H1 (cell line): ENCODE results near the gene TUBA3C. TPM values are rescaled to one million over a fixed set of nuclear protein-coding genes. Genes with fewer than 3 reads are reported as not detected.
"Not testable (repeated sequence)": the region's sequence is repeated elsewhere in the genome, so short reads cannot be mapped to it uniquely, and the experiment has no call there.

Experiments
- CTCF ChIA-PET: fragments of 300-600 bp; sonication (Branson Sonifier 250); formaldehyde crosslinking; loops from one replicate; lab custom pipeline; 2021; ENCODE audit not compliant: partially characterized antibody; lab: Charles Lee
- POLR2A ChIA-PET: fragments of 300-600 bp; sonication (Branson Sonifier 250); formaldehyde crosslinking; loops from one replicate; lab custom pipeline; 2021; ENCODE audit warnings: inconsistent platforms; ENCODE audit not compliant: partially characterized antibody; lab: Charles Lee
- DNase-seq, 2 experiments: peaks; one replicate each; pipeline versions ENCODE4 v3.0.0 to v3.0.0-alpha.2; 2010 to 2022; ENCODE audit warnings: low spot score in 2 of 2, low read depth in 1 of 2, mixed read lengths in 1 of 2
- FAIRE-seq: peaks from 2 replicates; lab custom pipeline; 2011; peaks lifted over from hg19 to GRCh38; lab: Jason Lieb, UNC
- H2AFZ ChIP-seq: 2 replicates; pipeline ENCODE4 v1.8.1; 2012; ENCODE audit warnings: low read length, inconsistent platforms
- H2AK5ac ChIP-seq: 2 replicates; pipeline ENCODE4 v1.6.1; 2013; ENCODE audit warnings: low read depth, low read length
- H2BK120ac ChIP-seq: replicated peaks from 2 replicates; pipeline ENCODE3; 2013; ENCODE audit warnings: low read depth, low read length, inconsistent platforms
- H2BK12ac ChIP-seq: 2 replicates; pipeline ENCODE4 v1.6.1; 2013; ENCODE audit warnings: low read depth, low read length
- H2BK15ac ChIP-seq: 2 replicates; pipeline ENCODE4 v1.6.1; 2013; ENCODE audit warnings: low read length
- H2BK20ac ChIP-seq: 2 replicates; pipeline ENCODE4 v1.6.1; 2013; ENCODE audit warnings: low read length
- H2BK5ac ChIP-seq: 2 replicates; pipeline ENCODE4 v1.6.1; 2013; ENCODE audit warnings: low read depth, low read length
- H3K14ac ChIP-seq: 2 replicates; pipeline ENCODE4 v1.6.1; 2013; ENCODE audit warnings: inconsistent platforms; ENCODE audit not compliant: insufficient read length
- H3K18ac ChIP-seq: 2 replicates; pipeline ENCODE4 v1.6.1; 2013; ENCODE audit warnings: low read length; ENCODE audit errors: extremely low read depth
- H3K23ac ChIP-seq: 2 replicates; pipeline ENCODE4 v1.6.1; 2013; ENCODE audit warnings: inconsistent platforms; ENCODE audit not compliant: insufficient read length
- H3K23me2 ChIP-seq: 2 replicates; pipeline ENCODE4 v1.6.1; 2013; ENCODE audit warnings: low read depth, low read length
- H3K27ac ChIP-seq: 2 replicates; pipeline ENCODE4 v1.6.1; 2011; ENCODE audit warnings: low read depth, low read length, inconsistent platforms
- H3K27me3 ChIP-seq, 4 experiments: replicated peaks in 1 of 4; 1 replicate in 1 of 4; 2 replicates in 3 of 4; pipeline versions ENCODE4 v1.6.1 to v1.8.1; 2011 to 2013; ENCODE audit warnings: low read length in 3 of 4, mild to moderate bottlenecking in 3 of 4, inconsistent platforms in 2 of 4, mixed read lengths in 2 of 4, moderate library complexity in 1 of 4; ENCODE audit not compliant: control insufficient read depth in 3 of 4, insufficient read depth in 3 of 4; ENCODE audit errors: extremely low read depth in 1 of 4
- H3K36me3 ChIP-seq, 4 experiments: 2 replicates each; pipeline versions ENCODE4 v1.6.1 to v1.8.1; 2011 to 2013; ENCODE audit warnings: mild to moderate bottlenecking in 4 of 4, low read length in 3 of 4, moderate library complexity in 2 of 4, control low read depth in 1 of 4, inconsistent platforms in 1 of 4; ENCODE audit not compliant: insufficient read depth in 4 of 4, control insufficient read depth in 2 of 4
- H3K4ac ChIP-seq: replicated peaks from 2 replicates; pipeline ENCODE3; 2013; ENCODE audit warnings: low read length, low read depth, mixed read lengths, inconsistent platforms; ENCODE audit not compliant: insufficient read length
- H3K4me1 ChIP-seq, 4 experiments: replicated peaks in 1 of 4; 1 replicate in 1 of 4; 2 replicates in 3 of 4; pipeline versions ENCODE4 v1.6.1 to v1.8.1; 2011 to 2013; ENCODE audit warnings: low read length in 3 of 4, inconsistent platforms in 2 of 4, mixed read lengths in 1 of 4; ENCODE audit not compliant: insufficient read depth in 4 of 4, control insufficient read depth in 3 of 4
- H3K4me2 ChIP-seq, 2 experiments: 2 replicates each; pipeline versions ENCODE4 v1.6.1 to v1.8.1; 2011 to 2013; ENCODE audit warnings: low read depth in 2 of 2, low read length in 2 of 2, control low read depth in 1 of 2, inconsistent platforms in 1 of 2, mild to moderate bottlenecking in 1 of 2; ENCODE audit not compliant: insufficient read depth in 1 of 2
- H3K4me3 ChIP-seq, 4 experiments: fragments of 200-600, 300-600 bp in 1 of 4; sonication (generic), shearing (Covaris generic), sonication (Bioruptor Twin) in 1 of 4; 2 replicates each; pipeline versions ENCODE4 v1.5.1 to v1.8.1; 2011 to 2016; ENCODE audit warnings: low read length in 4 of 4, low read depth in 3 of 4, control low read depth in 2 of 4, inconsistent platforms in 2 of 4, mild to moderate bottlenecking in 2 of 4, mixed read lengths in 1 of 4, moderate library complexity in 1 of 4; ENCODE audit not compliant: insufficient read depth in 2 of 4; ENCODE audit errors: extremely low read depth in 1 of 4
- H3K56ac ChIP-seq: replicated peaks from 2 replicates; pipeline ENCODE3; 2013; ENCODE audit warnings: low read depth, mild to moderate bottlenecking, mixed read lengths, low read length, inconsistent platforms; ENCODE audit not compliant: insufficient read length
- H3K79me1 ChIP-seq: 2 replicates; pipeline ENCODE4 v1.6.1; 2013; ENCODE audit warnings: low read depth, low read length, control low read depth
- H3K79me2 ChIP-seq, 2 experiments: 2 replicates each; pipeline versions ENCODE4 v1.6.1 to v1.8.1; 2012 to 2013; ENCODE audit warnings: low read length in 2 of 2, mild to moderate bottlenecking in 2 of 2, inconsistent platforms in 1 of 2; ENCODE audit not compliant: insufficient read depth in 2 of 2, control insufficient read depth in 1 of 2
- H3K9ac ChIP-seq, 4 experiments: replicated peaks in 1 of 4; 1 replicate in 1 of 4; 2 replicates in 3 of 4; pipeline versions ENCODE4 v1.6.1 to v1.8.1; 2011 to 2013; ENCODE audit warnings: low read depth in 3 of 4, low read length in 3 of 4, control low read depth in 2 of 4, mild to moderate bottlenecking in 2 of 4, moderate library complexity in 2 of 4, inconsistent platforms in 1 of 4; ENCODE audit errors: extremely low read depth in 1 of 4
- H3K9me3 ChIP-seq, 2 experiments: 2 replicates each; pipeline versions ENCODE4 v1.6.1 to v1.8.1; 2012 to 2013; ENCODE audit warnings: mild to moderate bottlenecking in 2 of 2, moderate library complexity in 2 of 2, control low read depth in 1 of 2, inconsistent platforms in 1 of 2, low read depth in 1 of 2, low read length in 1 of 2, mixed read lengths in 1 of 2; ENCODE audit not compliant: insufficient read depth in 2 of 2
- H4K20me1 ChIP-seq, 2 experiments: replicated peaks in 1 of 2; 2 replicates each; pipeline versions ENCODE3 to v1.8.1; 2011 to 2013; ENCODE audit warnings: inconsistent platforms in 2 of 2, low read length in 2 of 2, mild to moderate bottlenecking in 1 of 2; ENCODE audit not compliant: insufficient read depth in 2 of 2, control insufficient read depth in 1 of 2
- H4K5ac ChIP-seq: 2 replicates; pipeline ENCODE4 v1.6.1; 2013; ENCODE audit warnings: low read length, low read depth, mixed read lengths, inconsistent platforms; ENCODE audit not compliant: insufficient read length
- H4K8ac ChIP-seq: 2 replicates; pipeline ENCODE4 v1.8.0; 2013; ENCODE audit warnings: mild to moderate bottlenecking, moderate library complexity, low read length, inconsistent platforms; ENCODE audit not compliant: insufficient read depth; ENCODE audit errors: extremely low read depth
- H4K91ac ChIP-seq: replicated peaks from 2 replicates; pipeline ENCODE3; 2013; ENCODE audit warnings: low read length, mixed read lengths, inconsistent platforms; ENCODE audit not compliant: insufficient read length
- WGBS, 2 experiments: shearing (Covaris generic) in 1 of 2; methylation state at CpG; one replicate each; pipeline versions ENCODE4 v1.1.6 to v1.1.7; 2013 to 2015; ENCODE audit warnings: low lambda C conversion rate in 2 of 2, mixed read lengths in 2 of 2, inconsistent platforms in 1 of 2, low coverage in 1 of 2, missing lambda C conversion rate in 1 of 2; ENCODE audit not compliant: insufficient replicate concordance in 2 of 2, insufficient coverage in 1 of 2, insufficient read length in 1 of 2; ENCODE audit errors: extremely low coverage in 1 of 2, missing lambda C conversion rate in 1 of 2; 5-methylcytosine and 5-hydroxymethylcytosine counted together
- polyA plus RNA-seq, 7 experiments: library from polyadenylated mRNA; depleted of rRNA in 3 of 7; stranded (reverse) in 5 of 7; unstranded in 2 of 7; fragments of >200 nt in 5 of 7; fragments of 200-250 nt in 2 of 7; gene quantifications; 1 replicate in 5 of 7; 2 replicates in 1 of 7; 4 replicates in 1 of 7; pipeline versions ENCODE4 v1.2.1 to v1.2.3, GENCODE V29; 2011 to 2013; ENCODE audit warnings: missing spikeins in 2 of 7, mixed read lengths in 2 of 7
- total RNA-seq: library from RNA; stranded (reverse); fragmentation: NEBNext Ultra II Directional; extraction: Animal tissue kit (Norgen Biotek cat#: 25700); gene quantifications from 2 replicates; pipeline ENCODE4 v1.2.1, GENCODE V29; 2021

The TUBA3C gene
- total and polyA plus RNA-seq, 2 of the 8 experiments (the other 6 are each of a cell fraction or from before 2014, with no cell fraction given) = not detected

DNA sequence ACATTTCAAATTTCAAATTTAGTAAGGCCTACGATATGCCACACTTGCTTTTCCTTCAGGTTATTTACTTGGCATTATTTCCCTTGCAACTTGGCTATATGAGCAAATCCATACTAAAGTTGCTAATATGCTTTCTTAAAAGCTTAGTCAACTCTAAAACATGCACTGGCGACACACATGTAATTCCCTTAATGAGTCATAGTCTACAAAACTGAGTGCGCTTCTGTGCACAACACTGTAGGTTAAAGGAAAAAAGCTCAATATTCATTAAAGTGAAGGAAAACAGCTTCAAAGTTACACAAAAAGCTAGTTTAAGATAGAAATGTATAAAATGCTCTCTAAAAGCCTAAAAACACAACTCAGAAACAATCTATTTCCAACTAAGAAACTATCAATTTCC lies 25.8 kb upstream of the TUBA3C start:
- H2AK5ac ChIP-seq, H4K5ac ChIP-seq, H3K79me2 ChIP-seq, FAIRE-seq, H3K27ac ChIP-seq, H2BK12ac ChIP-seq, H2AFZ ChIP-seq, H3K4me1 ChIP-seq, H2BK15ac ChIP-seq, H2BK20ac ChIP-seq, H3K27me3 ChIP-seq, H2BK5ac ChIP-seq, H3K23me2 ChIP-seq, DNase-seq, H3K4ac ChIP-seq, H3K23ac ChIP-seq, H3K14ac ChIP-seq, H3K18ac ChIP-seq, H4K91ac ChIP-seq, H3K36me3 ChIP-seq, CTCF ChIA-PET, H3K79me1 ChIP-seq, H4K8ac ChIP-seq, H3K4me2 ChIP-seq, H3K9ac ChIP-seq, H2BK120ac ChIP-seq, POLR2A ChIA-PET, H3K4me3 ChIP-seq, H4K20me1 ChIP-seq, H3K56ac ChIP-seq: not testable (repeated sequence)
- WGBS, 2 experiments = 80% methylated on average over 3 of the region's 3 CpGs; no CpG with 5 or more reads in 1 of the 2 experiments
- H3K9me3 ChIP-seq = peaks cover 2 to 27% of the 10 kb centered on the region in 2 experiments; a peak in 2 of 4 replicates

DNA sequence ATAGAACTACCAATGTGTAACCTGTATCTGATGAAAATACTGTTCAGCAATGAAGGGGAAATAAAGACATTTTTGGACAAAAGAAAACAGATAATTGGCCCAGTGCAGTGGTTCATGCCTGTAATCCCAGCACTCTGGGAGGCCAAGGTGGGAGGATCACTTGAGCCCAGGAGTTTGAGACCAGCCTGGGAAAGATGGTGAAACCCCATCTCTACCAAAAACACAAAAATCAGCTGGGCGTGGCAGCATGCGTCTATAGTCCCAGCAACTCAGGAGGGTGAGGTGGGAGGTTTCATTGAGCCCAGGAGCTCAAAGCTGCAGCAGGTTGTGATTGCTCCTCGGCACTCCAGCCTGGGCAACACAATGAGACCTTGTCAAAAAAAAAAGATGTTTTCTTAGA lies 11.0 kb upstream of the TUBA3C start:
- POLR2A ChIA-PET = not testable (repeated sequence)
- peaks cover 7 to 60% of the 10 kb centered on the region in 2 experiments; a peak in 3 of 4 replicates for H3K9me3 ChIP-seq

More for the DNA sequence above, 11.0 kb upstream of the TUBA3C start:
- H3K14ac ChIP-seq, H3K18ac ChIP-seq, H2BK5ac ChIP-seq, H2BK12ac ChIP-seq, H3K9ac ChIP-seq, H4K8ac ChIP-seq, H2BK15ac ChIP-seq, H2BK20ac ChIP-seq, H3K4me1 ChIP-seq, H4K20me1 ChIP-seq, H3K4me3 ChIP-seq, H4K5ac ChIP-seq, H3K27me3 ChIP-seq, H3K23ac ChIP-seq, FAIRE-seq, H3K4ac ChIP-seq, H2AFZ ChIP-seq, H3K79me1 ChIP-seq, H4K91ac ChIP-seq, H2AK5ac ChIP-seq, H3K79me2 ChIP-seq, H3K56ac ChIP-seq, H3K36me3 ChIP-seq, H3K4me2 ChIP-seq, H3K27ac ChIP-seq, H3K23me2 ChIP-seq, H2BK120ac ChIP-seq, CTCF ChIA-PET, DNase-seq: not testable (repeated sequence)
- WGBS, 2 experiments = 88% methylated on average over 3 of the region's 3 CpGs; no CpG with 5 or more reads in 1 of the 2 experiments
